Measurements from ENCODE around the gene PURB. TPM values are rescaled to one million over a fixed set of nuclear protein-coding genes. Genes with fewer than 3 reads are reported as not detected.

Gene PURB
- total RNA-seq, 1 donor: 27.2 TPM

DNA sequence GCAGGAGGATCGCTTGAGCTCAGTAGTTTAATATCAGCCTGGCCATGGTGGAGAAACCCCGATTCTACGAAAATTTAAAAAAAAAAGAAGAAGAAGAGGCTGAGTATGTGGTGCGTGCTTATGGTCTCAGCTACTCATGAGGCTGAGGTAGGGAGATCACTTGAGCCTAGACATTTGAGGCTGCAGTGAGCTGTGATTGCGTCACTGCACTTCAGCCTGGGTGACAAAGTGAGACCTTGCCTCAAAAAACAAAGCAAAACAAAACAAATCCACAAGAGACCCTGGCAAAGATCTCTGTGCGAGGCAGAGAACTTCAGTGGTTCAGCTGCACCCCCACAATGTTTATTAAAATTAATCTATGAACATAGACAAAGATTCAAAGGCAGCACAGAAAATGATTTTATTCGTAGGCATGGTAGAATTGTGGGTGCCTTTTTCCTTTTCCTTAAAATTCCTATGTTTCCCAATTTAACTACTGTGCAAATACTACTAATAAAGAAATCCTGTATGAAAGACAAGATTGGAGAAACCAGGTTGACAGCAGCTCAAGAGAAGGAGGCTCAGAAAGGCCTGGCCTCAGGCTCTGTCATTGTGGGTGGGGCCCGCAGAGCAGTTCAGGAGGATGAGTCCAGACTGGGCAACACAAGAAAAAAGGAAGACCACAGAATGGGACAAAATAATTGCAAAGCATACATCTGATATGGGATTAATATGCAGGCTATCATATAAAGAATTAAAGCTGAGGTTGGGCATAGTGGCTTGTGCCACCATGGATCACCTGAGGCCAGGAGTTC lies 24.5 kb upstream of the PURB start:
- no peak for DNase-seq (ENCODE audit: low read depth)
- no peak for TF ChIP-seq CTCF (IDR thresholded peaks at IDR 0.05; ENCODE audit: insufficient read depth, low read length)
- no peak overlapping the region for H3K4me3 ChIP-seq (ENCODE audit: low read depth, low read length)

DNA sequence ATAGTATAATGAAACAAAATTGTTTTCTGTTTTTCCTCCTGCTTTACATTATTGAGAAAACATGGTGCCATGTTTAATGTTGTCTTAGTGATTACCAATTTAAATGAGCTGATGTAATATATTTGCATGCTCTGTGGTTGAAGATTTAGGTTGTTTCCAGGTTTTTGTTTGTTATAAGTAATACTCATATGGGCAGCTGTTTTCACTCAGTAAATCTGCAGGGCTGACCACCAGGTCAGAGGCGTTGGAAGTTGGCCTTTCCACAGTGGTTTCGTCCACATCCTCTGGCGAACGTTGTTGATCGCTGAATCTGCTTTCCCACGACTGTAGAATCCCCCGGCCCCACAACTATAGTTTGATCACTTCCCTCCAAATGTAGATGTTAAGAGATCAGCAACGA lies 21.6 kb upstream of the PURB start:
- no peak for DNase-seq (ENCODE audit: low read depth)
- no peak for TF ChIP-seq CTCF (IDR thresholded peaks at IDR 0.05; ENCODE audit: insufficient read depth, low read length)
- H3K4me3 ChIP-seq (ENCODE audit: low read depth, low read length): no peak overlapping the region

DNA sequence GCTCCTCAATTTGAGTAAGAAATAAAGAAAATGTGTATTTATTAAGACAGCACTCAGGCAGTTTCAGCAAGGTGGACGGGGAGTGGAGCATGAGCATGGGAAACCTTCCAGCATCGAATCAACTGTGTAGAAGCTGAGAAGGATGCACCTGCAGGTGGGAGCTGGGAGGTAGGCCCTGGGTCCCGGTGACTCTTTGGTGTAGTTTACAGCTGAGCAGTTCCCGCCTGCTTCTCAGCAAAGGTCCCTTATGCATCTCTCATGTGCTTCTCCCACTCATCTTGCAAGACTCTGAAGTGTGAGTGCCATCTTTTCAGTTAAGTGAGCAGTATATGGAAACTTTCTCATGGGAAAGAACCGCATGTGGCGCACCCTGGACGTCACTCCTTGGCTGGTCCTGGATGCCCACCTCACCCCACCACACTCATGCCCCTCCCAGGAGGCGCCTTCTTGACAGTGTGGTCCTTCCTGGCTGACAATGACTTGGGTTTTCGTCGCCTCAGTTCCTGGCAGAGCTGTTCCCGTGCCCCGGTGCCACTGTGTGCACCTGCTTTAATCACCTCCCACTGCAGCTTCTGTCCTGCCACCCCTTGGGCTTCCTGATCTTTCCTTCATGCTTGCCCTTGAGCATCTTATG lies 19.8 kb upstream of the PURB start:
- no peak overlapping the region for H3K4me3 ChIP-seq (ENCODE audit: low read depth, low read length)
- TF ChIP-seq CTCF (IDR thresholded peaks at IDR 0.05; ENCODE audit: insufficient read depth, low read length): no peak

GRCh38 chr7:44899443-44899842 lies 14.1 kb upstream of the PURB start:
- no peak overlapping the region for H3K4me3 ChIP-seq (ENCODE audit: low read depth, low read length)
- no peak for DNase-seq (ENCODE audit: low read depth)
- no peak for TF ChIP-seq CTCF (IDR thresholded peaks at IDR 0.05; ENCODE audit: insufficient read depth, low read length)

More for the DNA sequence above, 19.8 kb upstream of the PURB start:
- no peak for DNase-seq (ENCODE audit: low read depth)

GRCh38 chr7:44898039-44898438 lies 12.7 kb upstream of the PURB start:
- H3K4me3 ChIP-seq (ENCODE audit: low read depth, low read length): no peak overlapping the region
- TF ChIP-seq CTCF (IDR thresholded peaks at IDR 0.05; ENCODE audit: insufficient read depth, low read length): no peak
- DNase-seq (ENCODE audit: low read depth): no peak

GRCh38 chr7:44897309-44897708 lies 12.0 kb upstream of the PURB start:
- DNase-seq (ENCODE audit: low read depth): no peak
- no peak overlapping the region for H3K4me3 ChIP-seq (ENCODE audit: low read depth, low read length)
- no peak for TF ChIP-seq CTCF (IDR thresholded peaks at IDR 0.05; ENCODE audit: insufficient read depth, low read length)

Measured in fibroblast of the aortic adventitia (primary cell).